GM18519 (cell line): ENCODE data around the gene GAS6.

ENCODE experiments used
- ATAC-seq: cut with Tn5 transposase; IDR thresholded peaks from one replicate; pipeline ENCODE4 v1.9.1; 2021; ENCODE audit warnings: mild to moderate bottlenecking, moderate library complexity; ENCODE audit not compliant: unreplicated experiment, low FRiP score

GAS6 gene

DNA sequence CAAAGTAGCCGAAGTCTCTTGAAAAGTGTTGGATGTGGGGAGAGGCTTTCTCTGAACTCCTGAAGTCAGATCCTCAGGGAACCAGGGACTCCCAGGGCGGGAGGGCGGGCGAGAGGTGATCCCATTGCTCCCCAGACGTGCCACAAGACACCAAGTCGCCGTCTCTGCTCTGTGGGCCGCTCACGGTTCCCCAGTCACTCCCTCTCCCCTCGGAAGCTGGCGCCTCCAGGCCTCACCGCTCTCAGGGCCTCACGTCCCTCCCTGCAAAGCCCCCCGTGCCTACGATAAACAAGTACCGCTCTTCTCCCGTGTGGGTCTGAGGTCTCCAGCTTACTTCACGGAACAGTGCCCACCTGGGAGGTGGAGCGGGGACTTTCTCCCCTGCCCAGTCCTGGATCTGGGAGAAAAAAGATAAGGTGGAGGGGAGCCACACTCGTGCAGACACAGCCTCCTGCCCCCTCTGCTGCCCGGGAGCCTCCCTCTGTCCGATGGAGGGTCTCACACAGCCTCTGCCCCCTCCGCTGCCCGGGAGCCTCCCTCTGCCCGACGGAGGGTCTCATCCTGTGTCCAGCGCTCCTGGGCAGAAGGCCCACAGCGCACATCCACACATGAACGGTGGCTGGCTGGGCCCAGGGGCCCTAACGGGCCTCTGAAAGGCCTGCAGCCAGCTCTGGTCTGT, 50.7 kb downstream of the GAS6 start:
- no peak for ATAC-seq

GRCh38 chr13:113812178-113813040, 51.5 kb downstream of the GAS6 start:
- no peak for ATAC-seq

DNA sequence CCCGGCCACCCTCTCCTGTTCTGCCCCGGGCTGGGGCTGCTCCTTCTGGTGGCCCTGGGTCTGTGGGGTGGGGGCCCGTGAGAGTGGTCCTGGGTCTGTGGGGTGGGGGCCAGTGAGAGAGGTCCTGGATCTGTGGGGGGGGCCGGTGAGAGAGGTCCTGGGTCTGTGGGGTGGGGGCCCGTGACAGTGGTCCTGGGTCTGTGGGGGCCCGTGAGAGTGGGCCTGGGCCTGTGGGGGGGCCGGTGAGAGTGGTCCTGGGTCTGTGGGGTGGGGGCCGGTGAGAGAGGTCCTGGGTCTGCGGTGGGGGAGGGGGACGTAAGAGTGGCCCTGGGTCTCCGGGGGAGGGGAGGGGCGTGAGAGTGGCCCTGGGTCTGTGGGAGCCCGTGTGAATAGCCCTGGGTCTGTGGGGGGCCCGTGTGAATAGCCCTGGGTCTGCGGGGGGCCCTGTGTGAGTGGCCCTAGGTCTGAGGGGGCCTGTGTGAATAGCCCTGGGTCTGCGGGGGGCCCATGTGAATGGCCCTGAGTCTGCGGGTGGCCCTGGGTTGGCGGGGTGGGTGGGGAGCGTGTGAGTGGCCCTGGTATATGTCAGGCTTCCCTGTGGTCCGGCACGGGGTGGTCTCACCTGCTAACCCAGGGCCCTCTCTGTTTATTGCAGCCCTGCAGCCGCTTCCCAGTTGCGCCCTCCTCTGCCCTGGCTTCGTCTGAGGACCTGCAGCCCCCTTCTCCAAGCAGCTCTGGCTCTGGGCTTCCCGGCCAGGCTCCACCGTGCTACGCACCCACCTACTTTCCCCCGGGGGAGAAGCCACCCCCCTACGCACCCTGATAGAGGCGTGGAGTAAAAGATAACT, 52.6 kb downstream of the GAS6 start:
- ATAC-seq, result no peak

DNA sequence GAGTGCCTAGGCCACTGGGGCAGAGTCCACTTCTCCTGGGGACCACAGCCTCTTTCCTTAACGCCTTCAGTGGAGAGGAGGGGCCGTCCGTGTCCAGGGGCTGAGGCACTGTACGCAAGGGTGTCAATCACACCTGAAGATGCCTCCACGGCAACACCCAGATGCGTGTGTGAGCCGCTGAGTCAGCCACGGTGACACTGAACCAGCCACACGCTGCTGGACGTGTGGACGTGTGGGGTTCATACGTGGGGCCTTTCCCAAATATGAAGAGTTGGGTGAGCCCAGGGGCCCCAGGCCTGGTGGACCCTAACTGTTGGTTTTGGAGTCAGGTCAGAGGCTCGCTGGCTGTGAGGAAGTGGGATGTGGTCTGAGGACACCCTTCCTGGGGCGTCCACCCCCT, 53.2 kb downstream of the GAS6 start:
- no peak for ATAC-seq

DNA sequence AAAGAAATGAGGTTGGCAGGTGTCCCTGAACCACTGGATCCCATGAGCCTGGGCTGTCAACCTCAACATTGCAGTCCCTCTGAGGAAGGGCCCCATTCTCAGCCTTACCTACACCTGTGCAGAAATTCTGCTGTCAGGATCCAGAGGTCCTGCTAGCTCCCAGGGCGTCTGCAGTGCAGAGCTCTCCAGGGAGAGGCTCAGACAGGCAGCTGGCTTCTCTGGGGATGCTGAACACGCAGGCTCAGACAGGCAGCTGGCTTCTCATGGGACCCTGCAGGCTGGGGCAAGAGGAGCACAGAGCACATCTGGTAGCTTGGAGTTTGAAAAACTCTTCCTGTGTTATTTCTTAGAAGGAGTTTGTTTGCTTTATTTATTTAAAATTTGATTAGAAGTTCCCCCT, 53.9 kb downstream of the GAS6 start:
- no peak for ATAC-seq

- no peak for ATAC-seq
Measured at GRCh38 chr13:113808058-113808834, 55.6 kb downstream of the GAS6 start.

DNA sequence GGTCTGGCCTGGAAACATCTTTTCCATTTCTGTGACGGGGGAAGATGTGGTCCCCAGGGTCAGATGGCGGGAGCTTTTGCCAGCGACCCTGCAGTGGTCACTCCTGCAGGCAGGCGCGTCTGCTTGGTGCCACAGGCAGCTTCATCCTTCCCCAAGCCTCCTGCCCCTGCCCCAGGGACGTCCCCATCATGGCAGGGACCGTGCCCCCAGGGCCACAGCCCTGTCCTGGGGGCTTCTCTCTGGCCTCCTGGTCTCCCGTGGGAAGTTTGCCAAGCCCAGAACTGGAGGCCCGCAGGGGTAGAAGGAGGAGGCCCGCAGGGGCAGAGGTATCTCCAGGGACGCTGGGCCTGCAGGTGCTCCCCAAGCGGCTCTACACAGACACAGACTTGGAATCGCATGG, 57.4 kb downstream of the GAS6 start:
- ATAC-seq, result no peak

DNA sequence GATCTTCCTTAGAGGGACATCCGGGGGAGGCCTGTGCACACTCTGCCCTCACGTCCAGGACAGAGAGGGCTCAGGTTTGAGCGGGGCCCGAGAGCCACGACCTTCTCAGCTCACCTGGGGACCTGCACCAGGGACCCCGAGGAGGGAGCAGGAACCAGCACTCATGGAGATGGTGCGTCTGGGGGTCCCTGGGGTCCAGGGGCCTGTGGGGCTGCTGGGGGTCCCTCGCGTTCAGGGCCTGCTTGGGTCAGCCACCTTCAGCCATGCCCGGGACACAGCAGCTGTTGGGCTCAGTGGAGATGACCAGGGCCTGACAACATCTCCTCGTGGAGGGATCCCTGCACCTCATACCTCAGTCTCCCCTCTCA, 57.8 kb downstream of the GAS6 start:
- ATAC-seq, result no peak

- ATAC-seq, result no peak
Measured at GRCh38 chr13:113805431-113806103, 58.3 kb downstream of the GAS6 start.

DNA sequence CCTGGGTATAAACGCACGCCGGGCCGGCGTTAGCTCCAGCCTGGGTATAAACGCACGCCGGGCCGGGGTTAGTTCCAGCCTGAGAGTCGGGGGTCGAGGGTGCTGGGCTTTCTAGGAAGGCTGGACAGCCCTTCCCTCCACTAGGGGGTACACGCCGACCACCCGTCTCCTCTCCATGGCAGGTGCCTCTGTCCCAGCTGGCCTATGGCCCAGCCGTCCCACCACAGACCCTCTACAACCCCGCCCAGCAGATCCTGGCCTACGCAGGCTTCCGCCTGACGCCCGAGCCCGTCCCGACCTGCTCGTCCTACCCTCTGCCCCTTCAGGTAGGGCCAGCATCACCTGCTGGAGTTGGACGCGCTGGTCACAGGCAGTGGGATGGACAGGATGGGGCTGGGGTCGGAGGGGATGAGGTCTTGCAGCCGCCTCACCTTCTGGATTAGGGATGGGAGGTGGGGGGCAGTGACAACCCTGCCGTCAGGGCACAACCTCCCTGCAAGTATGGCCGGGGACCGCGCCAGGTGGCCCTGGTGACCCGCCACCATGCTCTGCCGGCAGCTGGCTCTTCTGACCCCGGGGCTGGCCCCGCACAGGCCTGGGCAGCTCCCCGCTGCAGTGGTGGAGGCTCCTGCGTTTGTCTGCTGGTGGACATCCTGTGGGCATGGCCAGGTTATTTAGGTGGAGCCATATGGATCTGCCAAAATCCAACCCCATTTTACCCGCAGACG, 59.0 kb downstream of the GAS6 start:
- no peak for ATAC-seq

DNA sequence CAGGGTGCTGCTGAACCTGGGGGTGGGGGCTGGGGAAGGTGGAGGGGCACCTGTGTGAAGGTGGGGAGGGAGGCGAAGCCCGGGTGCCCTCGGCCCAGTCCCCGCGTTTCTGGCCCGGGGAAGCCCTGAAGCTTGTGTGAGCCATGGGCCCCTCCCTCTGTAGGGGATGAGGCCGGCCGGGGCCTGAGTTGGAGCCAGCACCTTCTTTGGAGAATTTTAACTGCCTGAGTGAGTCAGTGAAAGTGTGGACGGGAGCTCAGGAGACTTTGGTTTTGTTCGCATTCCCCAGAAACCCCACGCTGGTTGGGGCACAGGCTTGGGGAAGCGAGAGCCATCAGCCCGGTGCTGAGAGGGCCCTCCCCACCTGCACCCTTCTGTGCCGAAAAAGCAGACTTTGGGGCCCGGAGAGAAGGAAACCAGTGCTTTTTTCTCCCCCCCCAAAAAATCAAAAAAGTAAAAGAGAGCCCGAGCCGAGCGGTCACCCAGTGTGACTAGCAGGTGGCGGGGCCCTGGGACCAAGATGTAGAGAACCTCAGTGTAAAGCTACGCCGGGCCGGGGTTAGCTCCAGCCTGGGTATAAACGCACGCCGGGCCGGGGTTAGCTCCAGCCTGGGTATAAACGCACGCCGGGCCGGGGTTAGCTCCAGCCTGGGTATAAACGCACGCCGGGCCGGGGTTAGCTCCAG, 59.7 kb downstream of the GAS6 start:
- ATAC-seq, result no peak

GRCh38 chr13:113803409-113804016, 60.4 kb downstream of the GAS6 start:
- no peak for ATAC-seq

DNA sequence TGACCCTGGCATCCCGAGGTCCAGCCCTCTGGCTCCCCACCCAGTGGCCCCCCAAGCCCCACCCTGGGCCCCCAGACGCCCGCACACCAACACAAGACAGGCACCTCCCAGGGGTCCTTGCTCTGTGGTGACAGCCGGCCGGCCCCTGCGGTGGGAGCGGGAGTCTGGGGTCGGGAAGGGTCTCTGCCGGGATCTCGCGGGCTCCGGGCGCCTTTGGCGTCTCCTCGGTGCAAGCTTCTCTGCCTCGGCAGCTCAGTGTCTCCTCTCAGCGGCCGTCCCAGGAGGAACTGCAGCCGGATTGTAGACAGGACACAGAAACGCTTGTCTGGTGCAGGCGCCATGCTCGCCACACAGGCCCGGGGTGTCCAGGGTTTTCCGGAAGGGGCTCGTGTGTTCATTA, 61.1 kb downstream of the GAS6 start:
- no peak for ATAC-seq

GRCh38 chr13:113802090-113802531, 61.8 kb downstream of the GAS6 start:
- no peak for ATAC-seq

DNA sequence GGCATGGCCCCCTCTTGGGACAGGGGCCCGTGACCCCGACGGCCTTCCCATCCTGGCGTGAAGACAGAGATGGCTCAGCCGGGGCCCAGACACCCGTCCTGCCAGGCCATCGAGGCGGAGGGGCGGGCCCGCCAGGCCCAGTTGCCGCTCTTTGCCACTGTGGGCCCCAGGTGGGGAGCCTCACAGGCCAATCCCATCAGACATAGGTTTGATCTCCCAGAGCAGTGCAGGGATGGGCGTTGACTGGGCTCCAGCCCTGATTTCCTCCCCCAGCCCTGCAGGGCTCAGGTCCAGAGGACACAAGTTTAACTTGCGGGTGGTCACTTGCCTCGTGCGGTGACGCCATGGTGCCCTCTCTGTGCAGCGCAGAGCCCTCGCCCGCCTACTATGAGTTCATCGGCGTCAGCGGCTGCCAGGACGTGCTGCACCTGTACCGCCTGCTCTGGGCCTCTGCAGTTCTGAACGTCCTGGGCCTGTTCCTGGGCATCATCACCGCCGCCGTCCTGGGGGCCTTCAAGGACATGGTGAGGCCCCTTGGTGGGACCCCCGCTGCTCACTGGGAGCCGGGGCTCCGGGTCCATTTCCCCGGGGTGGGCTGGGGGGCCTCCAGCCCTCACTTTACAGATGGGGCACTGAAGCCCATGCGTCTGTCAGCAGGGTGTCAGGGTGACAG, 62.5 kb downstream of the GAS6 start:
- no peak for ATAC-seq

DNA sequence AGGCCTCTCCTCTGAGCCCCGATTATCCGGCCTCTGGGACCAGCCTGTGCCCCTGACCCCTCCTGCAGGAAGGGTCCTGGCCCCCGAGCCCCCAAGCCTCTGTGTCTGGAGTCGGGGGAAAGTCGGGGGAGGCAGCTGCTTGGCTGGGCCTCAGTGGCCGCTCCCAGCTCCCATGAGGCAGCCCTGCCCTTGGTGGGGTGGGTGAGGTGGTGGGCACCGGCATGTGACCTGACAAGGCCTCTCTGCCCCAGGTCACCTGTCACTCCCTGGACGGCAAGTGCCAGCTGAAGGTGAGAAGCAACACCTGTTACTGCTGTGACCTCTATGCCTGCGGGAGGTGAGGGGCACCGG, 63.3 kb downstream of the GAS6 start:
- ATAC-seq, result no peak

GRCh38 chr13:113798200-113798811, 65.6 kb downstream of the GAS6 start:
- ATAC-seq, result no peak
